GM13976 (cell line): ENCODE data around the gene TLN1.

ENCODE experiments used
- DNase-seq: peaks from one replicate; pipeline ENCODE4 v3.0.0; 2012; ENCODE audit warnings: low spot score
- in situ Hi-C: fragments of 300-500 bp; cut with MboI; formaldehyde crosslinking; loops from one replicate; pipeline ENCODE4 v1.12.0; 2022; ENCODE audit warnings: low sequenced_read_pairs, mixed read lengths, inconsistent platforms; ENCODE audit not compliant: unreplicated experiment
- TF ChIP-seq, protein P1 (sequence below): IDR thresholded peaks from 2 replicates; pipeline ENCODE4 v1.5.1; 2012; ENCODE audit warnings: borderline replicate concordance, mild to moderate bottlenecking; ENCODE audit not compliant: insufficient read depth; ENCODE audit errors: extremely low read depth, missing control alignments, control extremely low read depth

The TLN1 gene

DNA sequence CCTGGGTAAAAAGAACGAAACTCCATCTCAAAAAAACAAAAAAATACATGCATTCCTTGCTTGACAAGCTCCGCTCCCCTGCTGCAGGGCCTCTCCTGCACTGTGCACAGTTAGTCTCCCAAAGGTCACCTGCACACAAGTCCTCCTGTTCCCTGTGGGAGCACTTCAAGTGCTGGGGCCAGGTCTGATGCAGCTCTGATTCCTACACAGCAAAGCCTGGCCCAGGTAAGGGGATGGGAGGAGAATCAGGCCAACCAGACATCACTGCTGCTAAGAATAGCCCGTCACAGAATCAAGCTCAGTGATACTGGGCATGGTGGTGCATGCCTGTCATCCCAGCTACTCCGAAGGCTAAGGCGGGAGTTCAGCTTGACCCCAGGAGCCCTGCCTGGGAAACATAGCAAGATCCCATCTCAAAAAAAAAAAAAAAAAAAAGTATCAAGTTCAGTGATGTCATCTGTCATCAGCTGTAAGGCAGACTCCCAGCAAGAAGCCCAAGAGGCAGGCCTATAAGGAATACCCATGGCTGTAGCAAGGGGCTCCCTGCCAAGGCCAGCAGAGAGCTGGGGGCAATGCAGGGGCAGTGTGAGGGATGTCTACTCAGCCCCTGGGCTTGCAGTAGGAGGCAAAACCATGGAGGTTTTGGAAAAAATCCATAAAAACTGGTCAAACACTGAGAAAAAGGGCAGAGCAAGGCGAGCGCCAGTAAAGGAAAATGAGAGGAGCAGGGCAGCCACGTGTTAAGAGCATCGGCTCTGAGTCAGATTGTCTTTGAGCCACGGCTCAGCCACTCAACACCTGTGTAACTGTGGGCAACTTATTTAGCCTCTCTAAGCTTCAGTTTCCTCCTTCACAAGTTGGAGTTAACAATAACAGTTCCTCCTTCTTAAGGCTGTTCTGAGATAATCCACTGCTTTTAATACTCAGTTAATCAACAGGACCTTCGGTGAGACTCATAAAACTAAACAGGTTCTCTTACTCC, 45.5 kb downstream of the TLN1 start:
- DNase-seq = no peak
- TF ChIP-seq, protein P1, sequence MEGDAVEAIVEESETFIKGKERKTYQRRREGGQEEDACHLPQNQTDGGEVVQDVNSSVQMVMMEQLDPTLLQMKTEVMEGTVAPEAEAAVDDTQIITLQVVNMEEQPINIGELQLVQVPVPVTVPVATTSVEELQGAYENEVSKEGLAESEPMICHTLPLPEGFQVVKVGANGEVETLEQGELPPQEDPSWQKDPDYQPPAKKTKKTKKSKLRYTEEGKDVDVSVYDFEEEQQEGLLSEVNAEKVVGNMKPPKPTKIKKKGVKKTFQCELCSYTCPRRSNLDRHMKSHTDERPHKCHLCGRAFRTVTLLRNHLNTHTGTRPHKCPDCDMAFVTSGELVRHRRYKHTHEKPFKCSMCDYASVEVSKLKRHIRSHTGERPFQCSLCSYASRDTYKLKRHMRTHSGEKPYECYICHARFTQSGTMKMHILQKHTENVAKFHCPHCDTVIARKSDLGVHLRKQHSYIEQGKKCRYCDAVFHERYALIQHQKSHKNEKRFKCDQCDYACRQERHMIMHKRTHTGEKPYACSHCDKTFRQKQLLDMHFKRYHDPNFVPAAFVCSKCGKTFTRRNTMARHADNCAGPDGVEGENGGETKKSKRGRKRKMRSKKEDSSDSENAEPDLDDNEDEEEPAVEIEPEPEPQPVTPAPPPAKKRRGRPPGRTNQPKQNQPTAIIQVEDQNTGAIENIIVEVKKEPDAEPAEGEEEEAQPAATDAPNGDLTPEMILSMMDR = no peak

DNA sequence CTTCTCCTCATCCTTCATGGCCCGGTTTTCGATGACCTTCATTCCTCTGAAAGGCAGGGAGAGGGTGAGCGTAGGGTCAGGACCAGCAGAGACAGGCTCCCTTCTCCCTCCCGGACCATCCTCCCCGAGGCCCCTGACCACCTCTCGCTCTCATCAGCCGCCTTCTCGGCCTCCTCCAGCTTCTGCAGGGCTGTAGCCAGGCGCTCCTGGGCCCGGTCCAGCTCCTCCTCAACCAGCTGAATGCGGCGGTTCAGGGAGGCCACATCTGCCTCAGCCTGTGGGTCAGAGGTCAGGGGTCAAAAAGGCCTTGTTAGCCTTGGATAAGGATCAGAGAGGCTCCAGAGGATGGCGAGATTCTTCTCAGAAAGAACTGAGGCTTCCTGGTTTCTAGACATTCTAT, 46.5 kb downstream of the TLN1 start:
- TF ChIP-seq, protein P1 = no peak
- in situ Hi-C loops = no loop called here
- no peak for DNase-seq

More for the DNA sequence above, 45.5 kb downstream of the TLN1 start:
- in situ Hi-C loops = no loop called here

DNA sequence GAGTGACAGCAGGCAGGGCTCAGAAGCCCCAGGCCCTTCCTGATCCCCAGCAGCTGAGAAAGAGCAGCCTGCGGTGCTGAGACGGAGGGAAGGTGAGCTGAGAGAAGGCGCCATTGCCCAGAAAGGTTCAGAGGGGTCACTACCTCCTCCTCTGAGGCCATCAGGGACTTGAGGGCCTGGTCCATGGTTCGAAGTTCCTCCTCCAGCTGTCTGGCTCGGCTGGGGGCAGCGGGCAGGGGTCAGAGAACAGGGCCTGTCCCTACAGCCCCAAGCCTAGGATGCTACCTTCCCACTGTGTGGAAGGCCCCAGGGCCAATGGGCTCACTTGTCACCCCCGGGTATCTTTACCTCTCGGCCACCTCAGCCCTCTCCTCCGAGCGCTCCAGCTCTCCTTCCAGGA, 47.1 kb downstream of the TLN1 start:
- in situ Hi-C loops = no loop called here
- no peak for DNase-seq
- TF ChIP-seq, protein P1 = no peak

DNA sequence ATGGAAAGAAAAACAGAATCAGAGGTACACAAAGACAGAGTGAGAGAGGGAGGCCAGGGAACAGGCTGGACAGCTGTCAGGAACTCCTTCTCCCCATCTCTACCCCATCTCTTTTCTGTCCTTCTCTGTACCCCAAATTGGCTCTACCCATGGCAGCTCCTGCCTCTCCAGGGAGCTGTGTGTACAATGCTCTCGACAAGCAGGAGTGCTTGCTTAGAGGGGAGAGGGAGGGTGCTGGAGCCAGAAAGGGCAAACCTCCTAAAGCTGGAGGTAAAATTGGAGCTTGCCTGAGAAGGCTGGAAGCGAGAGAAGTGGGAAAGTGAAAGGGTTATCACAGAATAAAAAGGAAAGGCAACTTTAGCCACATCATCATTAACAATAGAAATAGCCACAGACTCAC, 48.7 kb downstream of the TLN1 start:
- TF ChIP-seq, protein P1 = no peak
- no peak for DNase-seq
- in situ Hi-C loops = no loop called here

DNA sequence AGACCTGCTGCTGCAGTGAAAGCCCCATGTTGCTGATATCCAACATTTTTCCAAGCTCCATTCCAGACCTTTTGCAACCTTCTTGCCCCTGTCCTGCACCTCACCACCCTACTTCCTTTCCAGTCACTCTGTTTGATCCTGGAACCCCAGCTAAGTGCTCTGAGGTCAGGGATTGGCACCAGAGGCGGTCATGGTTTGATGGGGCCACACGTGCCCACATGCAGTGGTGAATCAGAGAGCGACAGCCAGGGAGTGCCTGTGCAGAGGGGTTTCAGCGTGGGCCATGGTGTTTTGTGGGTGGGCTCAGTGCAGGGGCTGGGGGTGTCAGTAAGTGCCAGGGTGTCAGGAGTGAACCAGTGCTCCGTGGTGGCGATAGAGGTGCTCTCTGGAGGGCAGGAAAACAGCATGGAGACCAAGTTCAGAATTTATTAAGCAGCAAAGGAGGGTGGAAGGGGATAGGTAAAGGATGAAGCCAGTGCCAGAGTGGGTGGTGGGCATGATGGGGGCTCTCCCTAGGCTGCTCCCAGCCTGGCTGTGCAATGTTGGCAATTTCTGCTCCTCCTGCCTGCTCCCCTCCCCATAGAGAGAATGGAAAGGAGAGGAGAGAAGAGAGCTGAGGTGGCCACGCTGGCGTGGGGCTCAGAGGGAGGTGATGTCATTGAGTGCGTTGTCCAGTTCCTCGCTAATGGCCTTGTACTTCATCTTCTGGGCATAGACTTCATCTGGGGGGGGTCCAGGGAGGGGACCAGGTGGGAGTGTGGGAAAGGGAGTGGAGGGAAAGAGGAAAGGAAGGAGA, 49.3 kb downstream of the TLN1 start:
- TF ChIP-seq, protein P1 = no peak
- in situ Hi-C loops = no loop called here
- DNase-seq = no peak

DNA sequence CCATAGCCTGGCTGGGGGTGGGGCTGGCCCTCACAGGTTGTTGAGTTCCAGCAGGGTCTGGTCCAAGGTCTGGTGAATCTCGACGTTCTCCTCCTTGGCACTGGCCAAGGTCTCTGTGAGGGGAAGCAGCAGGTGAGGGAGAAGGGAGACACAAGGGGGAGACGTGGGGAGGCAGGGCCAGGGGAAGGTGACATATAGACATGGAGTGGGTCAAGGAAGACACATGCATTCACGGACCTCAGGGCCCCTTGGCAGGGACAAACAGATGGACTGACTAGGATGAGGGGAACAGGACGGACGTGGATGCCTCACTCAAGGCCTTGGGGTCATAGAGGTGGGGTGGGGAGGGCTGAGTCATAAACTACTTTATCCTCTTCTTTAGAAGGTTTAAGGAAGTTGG, 49.9 kb downstream of the TLN1 start:
- in situ Hi-C loops = no loop called here
- TF ChIP-seq, protein P1 = no peak
- no peak for DNase-seq
